SK-N-DZ (cell line): ENCODE measurements around the gene TPH2.

ENCODE experiments used
- DNase-seq: peaks from one replicate; pipeline ENCODE4 v3.0.0-alpha.2; 2015; ENCODE audit warnings: low spot score

Gene TPH2

DNA sequence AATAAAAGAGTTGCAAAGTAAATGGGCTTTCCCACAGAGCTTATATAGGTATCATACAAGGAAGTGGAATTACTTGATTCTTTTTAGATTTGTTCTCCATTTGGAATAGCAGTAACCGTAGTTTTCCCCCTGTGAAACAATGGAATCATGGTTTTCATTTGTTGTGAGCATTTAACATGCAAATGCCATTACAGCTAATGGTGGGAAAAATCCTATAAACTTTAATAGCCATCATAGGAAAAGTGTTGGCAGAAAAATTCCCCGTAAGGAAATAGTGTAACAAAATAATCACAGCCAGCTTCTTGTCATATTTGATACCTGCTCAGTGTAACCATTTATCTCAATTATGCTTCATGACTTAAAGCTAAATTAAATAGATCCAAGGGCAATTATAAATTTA lies 95.3 kb downstream of the TPH2 start:
- DNase-seq: peak; percentile 27

- peak; percentile 54 for DNase-seq
These were observed 97.0 kb downstream of the TPH2 start for GRCh38 chr12:72035625-72036024.

- DNase-seq: peak; percentile 46
These were observed 97.7 kb downstream of the TPH2 start for GRCh38 chr12:72036393-72036792.

DNA sequence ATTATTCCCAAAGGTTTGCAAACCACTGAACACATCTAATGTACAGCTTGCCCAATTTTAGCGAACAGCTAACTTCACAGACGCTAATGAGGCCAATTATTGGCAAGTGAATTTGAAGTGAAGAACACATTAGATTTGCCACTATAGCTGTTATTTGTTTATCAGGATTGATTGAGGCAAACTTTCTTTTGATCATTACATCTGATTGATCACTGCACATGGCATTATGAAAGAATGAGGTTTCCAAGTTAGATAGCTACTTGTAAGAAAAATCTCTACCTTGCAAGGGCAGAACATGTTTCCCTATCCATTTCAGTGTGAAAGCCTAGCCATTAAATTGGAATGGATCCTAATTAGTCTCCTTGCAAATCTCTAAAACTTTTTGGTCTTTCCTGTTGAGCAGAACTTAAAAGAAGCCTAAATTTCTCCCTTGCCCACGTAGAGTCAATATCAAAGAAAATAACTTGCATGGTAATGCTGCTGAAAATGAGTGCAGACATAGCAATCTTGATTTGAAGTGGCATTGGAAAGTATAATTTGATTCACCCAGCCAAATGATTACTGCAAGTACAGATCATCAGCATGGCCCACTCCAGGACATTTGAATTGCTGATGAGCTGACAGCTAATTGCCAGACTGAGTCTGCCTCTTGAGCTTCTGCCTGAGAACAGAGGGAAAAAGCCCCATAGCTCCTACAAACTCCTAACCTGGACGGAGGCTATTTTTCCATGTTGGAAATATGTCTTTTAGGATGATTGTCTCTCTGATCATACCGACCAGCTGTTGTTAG lies 98.6 kb downstream of the TPH2 start:
- no peak for DNase-seq

- DNase-seq: no peak
These were observed 103.2 kb downstream of the TPH2 start for GRCh38 chr12:72041811-72042210.

DNA sequence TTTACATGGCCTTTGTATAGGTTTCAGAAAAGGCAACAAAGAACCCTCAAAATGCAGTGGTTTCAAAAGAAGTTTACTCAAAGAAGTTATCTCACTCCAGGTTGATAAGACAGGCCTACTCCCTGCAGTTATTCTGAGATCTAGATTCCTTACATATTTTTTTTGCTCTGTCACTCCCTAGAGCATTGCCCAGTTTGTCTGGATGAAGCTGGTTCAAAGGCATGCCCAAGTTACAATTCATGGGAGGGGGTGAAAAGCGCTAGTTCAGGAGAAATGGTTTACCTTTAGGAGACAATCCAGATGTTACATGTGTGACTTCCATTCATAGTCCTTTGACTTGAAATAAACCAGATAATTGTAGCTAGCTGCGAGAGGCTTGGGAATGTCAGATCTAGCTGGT lies 115.0 kb downstream of the TPH2 start:
- DNase-seq: no peak

DNA sequence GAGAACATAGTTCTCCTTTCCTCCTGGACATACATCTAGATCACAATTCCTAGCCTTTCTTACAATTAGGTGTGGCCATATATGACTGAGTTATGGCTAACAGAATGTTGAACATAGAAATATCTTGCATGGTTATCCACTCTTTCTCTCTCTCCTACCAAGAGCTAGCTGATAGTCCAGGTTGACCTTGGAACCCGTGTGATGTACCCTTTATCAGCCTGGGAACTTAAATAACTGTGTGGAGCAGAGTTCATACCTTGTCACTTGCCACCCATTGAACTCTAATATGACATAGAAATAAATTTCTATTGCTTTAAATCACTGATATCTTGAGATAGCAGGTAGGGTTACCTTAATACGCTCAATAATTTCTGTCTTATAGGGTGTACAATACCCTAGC lies 115.9 kb downstream of the TPH2 start:
- no peak for DNase-seq

GRCh38 chr12:72057330-72057914 lies 118.8 kb downstream of the TPH2 start:
- DNase-seq: no peak

GRCh38 chr12:72063073-72063472 lies 124.4 kb downstream of the TPH2 start:
- DNase-seq: no peak

DNA sequence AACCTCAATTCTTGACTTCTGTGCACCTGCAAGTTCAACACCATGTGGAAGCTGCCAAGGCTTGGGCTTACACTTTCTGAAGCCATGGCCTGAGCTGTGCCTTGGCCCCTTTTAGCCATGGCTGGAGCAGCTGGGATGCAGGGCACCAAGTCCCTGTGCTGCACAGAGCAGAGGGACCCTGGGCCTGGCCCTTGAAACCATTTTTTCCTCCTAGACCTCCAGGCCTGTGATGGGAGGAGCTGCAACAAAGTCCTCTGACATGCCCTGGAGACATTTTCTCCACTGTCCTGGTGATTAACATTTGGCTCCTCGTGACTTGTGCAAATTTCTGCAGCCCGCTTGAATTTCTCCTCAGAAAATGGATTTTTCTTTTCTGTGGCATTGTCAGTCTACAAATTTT lies 132.4 kb downstream of the TPH2 start:
- no peak for DNase-seq

- DNase-seq: no peak
These were observed 134.1 kb downstream of the TPH2 start for GRCh38 chr12:72072592-72073212.

DNA sequence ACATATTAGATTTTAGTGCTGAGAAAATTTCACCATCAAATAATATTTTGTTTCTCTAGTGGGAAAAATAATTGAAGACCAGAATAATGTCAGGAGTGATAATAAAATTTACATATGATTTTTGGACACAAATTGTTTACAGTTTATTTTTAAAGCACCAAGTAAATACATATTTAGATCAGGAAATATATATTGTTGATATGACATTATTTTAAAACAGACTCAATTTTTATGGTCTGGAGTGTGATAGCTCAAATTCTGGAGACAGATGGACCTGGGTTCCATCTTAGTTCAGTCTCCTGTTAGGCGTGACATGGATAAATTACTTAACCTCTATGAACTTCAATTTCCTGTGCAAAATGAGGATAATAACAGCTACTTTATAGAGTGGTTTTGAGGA lies 135.4 kb downstream of the TPH2 start:
- DNase-seq: no peak

DNA sequence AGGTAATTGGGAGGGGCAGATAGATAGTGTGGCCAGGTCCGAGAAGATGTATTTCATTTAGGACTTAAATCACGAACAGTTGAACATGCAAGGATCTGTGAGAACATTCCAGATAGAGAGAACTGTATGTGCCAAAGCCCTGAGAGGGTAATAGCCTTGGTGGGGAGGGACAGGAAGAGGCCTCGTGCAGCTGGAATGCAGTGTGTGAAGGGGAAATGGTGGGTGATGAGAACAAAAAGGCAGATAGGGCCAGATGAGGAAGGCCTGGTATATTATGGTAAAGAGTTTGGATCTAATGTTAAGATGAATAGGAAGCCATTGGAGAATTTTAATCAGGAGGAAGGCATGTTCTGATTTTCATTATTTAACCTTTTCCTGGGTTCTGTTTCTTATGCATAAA lies 136.3 kb downstream of the TPH2 start:
- peak; percentile 14 for DNase-seq

DNA sequence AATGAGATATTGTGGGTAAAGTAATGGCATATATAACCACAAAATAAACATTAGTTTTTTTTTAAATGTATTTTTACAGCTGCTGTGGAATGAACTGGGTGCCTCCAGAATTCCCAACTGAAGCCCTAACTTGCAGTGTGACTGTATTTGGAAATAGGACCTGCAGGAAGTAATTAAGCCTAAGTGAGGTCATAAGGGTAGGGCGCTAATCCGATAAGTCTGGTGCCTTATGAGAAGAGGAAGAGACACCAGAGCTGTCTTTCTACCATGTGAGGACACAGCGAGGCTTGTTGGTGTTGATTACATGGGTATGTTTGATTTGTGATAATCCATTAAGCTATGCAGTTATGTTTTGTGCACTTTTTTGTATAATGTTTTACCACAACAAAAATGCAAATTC lies 136.8 kb downstream of the TPH2 start:
- DNase-seq: peak; percentile 88

DNA sequence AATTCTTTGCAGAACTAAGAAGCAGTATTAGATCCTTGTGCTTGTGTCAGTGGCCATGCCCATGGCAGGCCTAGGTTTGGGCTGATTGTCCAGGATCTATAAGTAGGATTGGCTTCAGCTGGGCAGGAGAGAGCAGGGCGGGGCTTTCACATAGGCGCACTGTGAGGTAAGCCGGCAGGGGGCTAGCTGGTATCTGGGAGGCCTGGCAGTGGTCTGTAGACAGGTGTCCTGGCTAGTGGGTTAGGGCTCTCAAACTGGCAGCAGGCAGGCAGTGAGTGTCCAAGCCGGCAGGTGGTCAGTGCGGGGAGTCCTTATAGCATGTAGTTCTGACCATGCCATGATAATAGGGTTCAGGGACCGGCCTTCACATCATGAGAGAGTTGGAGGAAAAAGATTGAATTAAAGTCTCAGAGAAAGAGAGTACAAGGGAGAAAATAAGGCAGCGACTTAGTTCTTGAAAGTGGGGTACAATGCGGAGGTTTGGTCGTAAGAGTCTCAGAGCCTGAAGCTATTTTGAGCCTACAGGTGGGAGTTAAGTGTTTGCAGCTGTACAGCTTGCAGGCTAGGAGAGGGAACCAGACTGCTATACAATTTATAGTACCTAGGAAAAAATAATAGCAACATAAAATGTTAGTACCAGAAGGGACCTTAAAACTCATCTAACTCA lies 137.4 kb downstream of the TPH2 start:
- DNase-seq: peak; percentile 68

DNA sequence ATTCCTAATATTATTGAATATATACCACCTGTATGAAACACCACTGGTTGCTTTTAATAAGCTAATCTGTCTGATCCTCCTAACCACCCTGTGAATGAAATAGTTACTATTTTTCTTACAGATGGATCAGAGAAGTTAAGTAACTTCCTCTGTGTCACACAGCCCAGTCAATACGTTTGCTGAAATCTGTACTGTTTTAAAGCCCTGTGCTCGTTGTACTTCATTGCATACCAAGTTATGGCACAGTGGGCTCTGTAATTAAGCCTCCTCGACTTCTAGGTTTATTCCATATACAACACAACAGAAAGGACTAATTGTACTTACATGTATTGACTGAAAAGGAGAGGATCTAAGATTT lies 137.9 kb downstream of the TPH2 start:
- DNase-seq: no peak

GRCh38 chr12:72077111-72077820 lies 138.6 kb downstream of the TPH2 start:
- DNase-seq: no peak

DNA sequence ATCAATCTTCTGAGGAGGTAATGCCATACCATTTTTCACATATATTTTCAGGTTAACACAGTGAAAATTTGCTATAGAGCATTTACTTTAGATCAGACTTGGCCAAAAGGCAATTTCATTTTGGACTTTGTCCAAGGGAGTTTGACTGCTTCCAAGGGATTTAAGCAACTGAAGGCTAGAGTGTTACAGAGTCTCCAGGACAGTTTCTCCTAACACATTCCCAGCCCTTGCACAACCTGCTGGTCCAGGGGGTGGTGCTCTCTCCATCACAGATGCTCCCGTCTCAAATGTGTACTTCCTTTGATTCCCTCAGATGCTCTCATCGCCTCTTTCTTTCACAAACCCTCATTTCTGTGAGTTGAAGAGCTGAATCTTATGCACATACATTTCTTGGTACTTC lies 143.1 kb downstream of the TPH2 start:
- no peak for DNase-seq
